Endothelial cell of umbilical vein (primary cell): ENCODE measurements around the gene RASAL2.

Experiments
- EZH2 ChIP-seq: IDR thresholded peaks from 2 replicates; pipeline ENCODE4 v1.6.1; 2012; ENCODE audit warnings: borderline replicate concordance, low read depth, mild to moderate bottlenecking, moderate library complexity, low read length, inconsistent platforms; ENCODE audit not compliant: severe bottlenecking
- FOS ChIP-seq: IDR thresholded peaks from 2 replicates; pipeline ENCODE4 v1.6.1; 2011; ENCODE audit warnings: mild to moderate bottlenecking, low read length, moderate library complexity, borderline replicate concordance; ENCODE audit not compliant: insufficient read depth
- GATA2 ChIP-seq: IDR thresholded peaks from 2 replicates; pipeline ENCODE4 v1.7.0; 2011; ENCODE audit warnings: low read depth, mild to moderate bottlenecking, moderate library complexity, mixed read lengths, low read length; ENCODE audit not compliant: insufficient read length, insufficient read depth
- JUN ChIP-seq: IDR thresholded peaks from 2 replicates; pipeline ENCODE4 v1.6.1; 2011; ENCODE audit warnings: borderline replicate concordance, low read depth; ENCODE audit not compliant: insufficient read length, insufficient read depth
- MAX ChIP-seq: IDR thresholded peaks from 2 replicates; pipeline ENCODE4 v1.6.1; 2011; ENCODE audit not compliant: insufficient read depth, insufficient read length
- MYC ChIP-seq: IDR thresholded peaks from one replicate; pipeline ENCODE4 v1.6.1; 2011; ENCODE audit warnings: mild to moderate bottlenecking, low read depth, low read length
- POLR2A ChIP-seq: IDR thresholded peaks from 2 replicates; pipeline ENCODE4 v1.6.1; 2012; ENCODE audit warnings: low read depth, mild to moderate bottlenecking, control low read depth, low read length
- POLR2AphosphoS5 ChIP-seq: IDR thresholded peaks from 2 replicates; pipeline ENCODE4 v1.6.1; 2012; ENCODE audit warnings: low read depth, mild to moderate bottlenecking, control low read depth, low read length, moderate library complexity; ENCODE audit not compliant: insufficient read depth
- TF ChIP-seq, protein P1 (sequence below), 2 donors: IDR thresholded peaks; 1 replicate in 1 of 2; 2 replicates in 1 of 2; pipeline ENCODE4 v1.5.1; 2011; ENCODE audit warnings: low read length in 2 of 2, mild to moderate bottlenecking in 2 of 2, moderate library complexity in 2 of 2, control low read depth in 1 of 2, inconsistent platforms in 1 of 2, low read depth in 1 of 2; ENCODE audit not compliant: insufficient read depth in 1 of 2; ENCODE audit errors: extremely low read depth in 1 of 2

DNA sequence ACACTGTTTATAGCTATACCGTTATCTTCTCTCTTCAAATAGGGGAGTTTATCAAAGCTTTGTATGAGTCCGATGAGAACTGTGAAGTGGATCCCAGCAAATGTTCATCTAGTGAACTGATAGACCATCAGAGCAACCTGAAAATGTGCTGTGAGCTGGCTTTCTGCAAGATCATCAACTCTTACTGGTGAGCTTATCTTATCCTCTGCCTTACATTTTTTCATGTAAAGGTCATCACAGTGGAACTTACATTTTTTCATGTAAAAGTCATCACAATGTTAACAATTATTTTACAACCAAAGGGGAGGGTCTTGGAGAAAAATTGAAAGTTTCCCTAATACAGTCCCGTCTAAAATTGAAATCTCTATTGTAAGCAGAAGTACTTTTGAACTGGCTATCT, 357.6 kb downstream of the RASAL2 start:
- TF ChIP-seq, protein P1, sequence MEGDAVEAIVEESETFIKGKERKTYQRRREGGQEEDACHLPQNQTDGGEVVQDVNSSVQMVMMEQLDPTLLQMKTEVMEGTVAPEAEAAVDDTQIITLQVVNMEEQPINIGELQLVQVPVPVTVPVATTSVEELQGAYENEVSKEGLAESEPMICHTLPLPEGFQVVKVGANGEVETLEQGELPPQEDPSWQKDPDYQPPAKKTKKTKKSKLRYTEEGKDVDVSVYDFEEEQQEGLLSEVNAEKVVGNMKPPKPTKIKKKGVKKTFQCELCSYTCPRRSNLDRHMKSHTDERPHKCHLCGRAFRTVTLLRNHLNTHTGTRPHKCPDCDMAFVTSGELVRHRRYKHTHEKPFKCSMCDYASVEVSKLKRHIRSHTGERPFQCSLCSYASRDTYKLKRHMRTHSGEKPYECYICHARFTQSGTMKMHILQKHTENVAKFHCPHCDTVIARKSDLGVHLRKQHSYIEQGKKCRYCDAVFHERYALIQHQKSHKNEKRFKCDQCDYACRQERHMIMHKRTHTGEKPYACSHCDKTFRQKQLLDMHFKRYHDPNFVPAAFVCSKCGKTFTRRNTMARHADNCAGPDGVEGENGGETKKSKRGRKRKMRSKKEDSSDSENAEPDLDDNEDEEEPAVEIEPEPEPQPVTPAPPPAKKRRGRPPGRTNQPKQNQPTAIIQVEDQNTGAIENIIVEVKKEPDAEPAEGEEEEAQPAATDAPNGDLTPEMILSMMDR (IDR thresholded peaks at IDR 0.05; ENCODE audit: extremely low read depth in 1 of 2, insufficient read depth in 1 of 2, low read depth in 1 of 2, low read length in 2 of 2): no peak
- TF ChIP-seq POLR2A (no peak), EZH2 (no peak), MAX (no peak), GATA2 (no peak), JUN (no peak), POLR2AphosphoS5 (no peak), MYC (no peak), FOS (no peak)
